Heart left ventricle (tissue), 16 donors: ENCODE measurements around the gene KHDC4. TPM values are rescaled to one million over a fixed set of nuclear protein-coding genes. Genes with fewer than 3 reads are reported as not detected.

ENCODE experiments used
- ATAC-seq, 4 donors: fragments of 200-7000 bp; cut with Tn5 transposase; one replicate each; pipeline ENCODE4 v1.9.1; 2020 to 2022; ENCODE audit warnings: moderate library complexity in 4 of 4, mild to moderate bottlenecking in 3 of 4, moderate number of reproducible peaks in 1 of 4
- DNase-seq, 5 donors: peaks; one replicate each; pipeline ENCODE4 v3.0.0-alpha.2; 2020
- H3K27ac ChIP-seq, 12 donors: fragments of 200-600 bp; sonication (generic) in 4 of 12; one replicate each; pipeline versions ENCODE4 v1.5.0 to v1.8.0; 2016 to 2022; ENCODE audit warnings: mild to moderate bottlenecking in 2 of 12
- H3K27me3 ChIP-seq, 9 donors: fragments of 200-600 bp; sonication (generic) in 2 of 9; one replicate each; pipeline versions ENCODE4 v1.5.1 to v1.8.0; 2016 to 2022; ENCODE audit warnings: mild to moderate bottlenecking in 3 of 9
- H3K36me3 ChIP-seq, 9 donors: fragments of 200-600 bp; sonication (generic) in 2 of 9; one replicate each; pipeline versions ENCODE4 v1.5.0 to v1.8.0; 2018 to 2022; ENCODE audit warnings: mild to moderate bottlenecking in 2 of 9
- H3K4me1 ChIP-seq, 12 donors: fragments of 200-600 bp; sonication (generic) in 4 of 12; one replicate each; pipeline versions ENCODE4 v1.5.0 to v1.8.0; 2016 to 2022; ENCODE audit warnings: mild to moderate bottlenecking in 3 of 12
- H3K4me3 ChIP-seq, 12 donors: fragments of 200-600 bp; sonication (generic) in 4 of 12; one replicate each; pipeline versions ENCODE4 v1.5.0 to v1.8.0; 2017 to 2022; ENCODE audit warnings: mild to moderate bottlenecking in 9 of 12, moderate library complexity in 4 of 12
- H3K9me3 ChIP-seq, 12 donors: fragments of 200-600 bp; sonication (generic) in 4 of 12; one replicate each; pipeline versions ENCODE4 v1.5.0 to v1.8.0; 2016 to 2022; ENCODE audit warnings: mild to moderate bottlenecking in 1 of 12
- CTCF ChIP-seq, 12 donors: fragments of 200-600 bp; sonication (generic) in 4 of 12; IDR thresholded peaks; one replicate each; pipeline versions ENCODE4 v1.5.0 to v1.8.0; 2018 to 2022; ENCODE audit warnings: antibody characterized with exemption in 12 of 12, mild to moderate bottlenecking in 5 of 12
- POLR2A ChIP-seq, 2 donors: fragments of 450-650 bp; IDR thresholded peaks; one replicate each; pipeline ENCODE4 v1.6.1; 2017; ENCODE audit warnings: antibody characterized with exemption in 2 of 2, mild to moderate bottlenecking in 2 of 2, moderate library complexity in 2 of 2
- WGBS, 4 donors: extraction: QIAGEN DNeasy Blood & Tissue Kit in 2 of 4; methylation state at CpG; one replicate each; pipeline versions ENCODE4 v1.1.5 to v1.1.7; 2013 to 2018; 5-methylcytosine and 5-hydroxymethylcytosine counted together
- intact Hi-C, 10 donors: fragments of 100-400 bp; cut with DNase I; formaldehyde crosslinking; loops; one replicate each; pipeline versions ENCODE4 v1.11.1 to v1.14.2; 2022
- polyA plus RNA-seq, 2 donors: library from polyadenylated mRNA; stranded (reverse); fragments of 200-250 nt; gene quantifications; one replicate each; pipeline ENCODE4 v1.2.3, GENCODE V29; 2013
- total RNA-seq, 9 donors: library from RNA; depleted of rRNA in 2 of 9; stranded (reverse); fragments of >200 nt in 2 of 9; fragmentation: NEBNext Ultra II Directional in 3 of 9; extraction: Animal tissue kit (Norgen Biotek cat#: 25700) in 3 of 9; gene quantifications; one replicate each; pipeline versions ENCODE4 v1.1.0 to v1.2.4, GENCODE V29; 2016 to 2023
- donor health status: ischemic (EF 13 %, LVEDD 7.1; RV severe dilation, severe dysfunction).
- donor health status: healthy with polysubstance abuse.
- donor health status: DM: no; HTN: yes; CAD: no.
- donor health status: DM: no; HTN: no; CAD: no.
- donor health status: ischemic (EF 25% LVEDD 6.9; RV normal size, moderate dysfunction).
- donor health status: ischemic (EF 25% LVEDD 5.7; RV mildly dilated, moderate dysfunction).
- donor health status: healthy.
- donor health status: DM: yes; HTN: yes; CAD: no.
- donor health status: ischemic (EF 35%, LVEDD 5.7; RV mildly dilated, moderate dysfunction).
- donor health status: nonischemic (EF 11% LVEDD 7.7; RV severe dilation, severe dysfunction).
- donor health status: DM: yes; HTN: yes; CAD: no.
- donor health status: PGD.
- donor health status: ischemic (EF 29% LVEDD 5.4; RV normal size, mild dysfunction).
- donor health status: nonischemic (EF 23%, LVEDD 6.1; RV moderate dilation, normal function).

KHDC4 gene
- total and polyA plus RNA-seq, 11 donors = 16.9 to 28.0 (median 21.8) TPM

- Histone ChIP-seq H3K9me3 (no peaks in the 10 kb centered on the region), H3K27me3 (no peaks in the 10 kb centered on the region), H3K4me1 (peaks cover 0 to 22% (median 10%) of the 10 kb centered on the region in 12 donors), H3K27ac (peak overlapping the region in 8 of 12 donors; percentile 90 to 95 (median 94)), H3K36me3 (peaks cover 0 to 85% (median 81%) of the 10 kb centered on the region in 9 donors), H3K4me3 (no peak overlapping the region)
- intact Hi-C loops = loop anchor here in 4 of 10 donors (5.0 to 10.0 kb wide), 3 partner anchors 50 to 403 kb away; partner anchors contain the start of genes GON4L (in 1 of the 4) and SYT11 (in 1 of the 4)
- DNase-seq (no peak), ATAC-seq (no peak)
- TF ChIP-seq POLR2A (IDR thresholded peaks at IDR 0.05) (no peak), CTCF (IDR thresholded peaks at IDR 0.05) (no peak)
- 87 to 89% (median 88%) methylated on average over 11 of the region's 11 CpGs for WGBS, 4 donors
Observed at GRCh38 chr1:155912056-155912536, 22.1 kb downstream of the KHDC4 start.

GRCh38 chr1:155911156-155912055, 22.8 kb downstream of the KHDC4 start, which contains the start of gene RIT1:
Gene RIT1 (minus strand): TSS chr1:155911349. CDS start chr1:155910761, 588 bp downstream.
- peaks cover 0 to 22% (median 10%) of the 10 kb centered on the region in 12 donors for H3K4me1 ChIP-seq
- intact Hi-C loops = loop anchor here in 6 of 10 donors (2.0 to 10.0 kb wide), 5 partner anchors 49 to 403 kb away; partner anchors contain the start of genes GON4L (in 2 of the 6) and SYT11 (in 1 of the 6)

GRCh38 chr1:155910621-155911121, 23.5 kb downstream of the KHDC4 start:
- ATAC-seq (peak; percentile 58 to 74 (median 63)), DNase-seq (peak in 3 of 5 donors; percentile 16 to 33 (median 32))
- Histone ChIP-seq H3K36me3 (peaks cover 0 to 85% (median 81%) of the 10 kb centered on the region in 9 donors), H3K27me3 (no peaks in the 10 kb centered on the region), H3K9me3 (no peaks in the 10 kb centered on the region), H3K4me1 (peaks cover 0 to 22% (median 10%) of the 10 kb centered on the region in 12 donors), H3K27ac (peak overlapping the region; percentile 80 to 95 (median 92)), H3K4me3 (peak overlapping the region; percentile 65 to 97 (median 80))
- 0 to 3% (median 1%) methylated on average over 11 of the region's 11 CpGs for WGBS, 4 donors
- intact Hi-C loops = loop anchor here in 6 of 10 donors (2.0 to 10.0 kb wide), 5 partner anchors 48 to 404 kb away; partner anchors contain the start of genes GON4L (in 2 of the 6) and SYT11 (in 1 of the 6)
- TF ChIP-seq CTCF (IDR thresholded peaks at IDR 0.05) = peak in 2 of 12 donors; percentile 19 to 32
- no peak for TF ChIP-seq POLR2A (IDR thresholded peaks at IDR 0.05)

More at GRCh38 chr1:155911156-155912055, 22.8 kb downstream of the KHDC4 start, which contains the start of gene RIT1:
- peak in 1 of 2 donors; percentile 63 for TF ChIP-seq POLR2A (IDR thresholded peaks at IDR 0.05)
- peak in 2 of 12 donors; percentile 4 to 13 for TF ChIP-seq CTCF (IDR thresholded peaks at IDR 0.05)
- peak; percentile 97 to 99 (median 99) for ATAC-seq
- Histone ChIP-seq H3K4me3 (peak within 1 kb of the TSS; percentile 65 to 97 (median 80)), H3K9me3 (no peaks in the 10 kb centered on the region), H3K36me3 (peaks cover 0 to 85% (median 81%) of the 10 kb centered on the region in 9 donors), H3K27ac (peak within 1 kb of the TSS; percentile 80 to 95 (median 92)), H3K27me3 (no peaks in the 10 kb centered on the region)
- WGBS, 4 donors = 7 to 10% (median 7%) methylated on average over 28 to 34 of the region's 34 CpGs
- peak; percentile 90 to 94 (median 91) for DNase-seq
